Fibroblast of the aortic adventitia (primary cell): Measurements from ENCODE around the gene POLL. TPM values are rescaled to one million over a fixed set of nuclear protein-coding genes. Genes with fewer than 3 reads are reported as not detected.

ENCODE experiments used
- DNase-seq: peaks from one replicate; pipeline ENCODE4 v3.0.0-alpha.2; 2010; ENCODE audit warnings: low read depth
- H3K4me3 ChIP-seq: 2 replicates; pipeline ENCODE4 v1.5.1; 2011; ENCODE audit warnings: low read depth, mild to moderate bottlenecking, control low read depth, low read length, moderate library complexity
- total RNA-seq: library from RNA; depleted of rRNA; stranded (reverse); fragments of >200 nt; gene quantifications from 2 replicates; pipeline ENCODE4 v1.2.3, GENCODE V29; 2012; ENCODE audit warnings: low replicate concordance
- TF ChIP-seq, protein P1 (sequence below): IDR thresholded peaks from 2 replicates; pipeline ENCODE4 v1.5.1; 2011; ENCODE audit warnings: mild to moderate bottlenecking, low read length, control low read depth, inconsistent platforms; ENCODE audit not compliant: insufficient read depth

The POLL gene
- total RNA-seq, 1 donor = 11.1 TPM

DNA sequence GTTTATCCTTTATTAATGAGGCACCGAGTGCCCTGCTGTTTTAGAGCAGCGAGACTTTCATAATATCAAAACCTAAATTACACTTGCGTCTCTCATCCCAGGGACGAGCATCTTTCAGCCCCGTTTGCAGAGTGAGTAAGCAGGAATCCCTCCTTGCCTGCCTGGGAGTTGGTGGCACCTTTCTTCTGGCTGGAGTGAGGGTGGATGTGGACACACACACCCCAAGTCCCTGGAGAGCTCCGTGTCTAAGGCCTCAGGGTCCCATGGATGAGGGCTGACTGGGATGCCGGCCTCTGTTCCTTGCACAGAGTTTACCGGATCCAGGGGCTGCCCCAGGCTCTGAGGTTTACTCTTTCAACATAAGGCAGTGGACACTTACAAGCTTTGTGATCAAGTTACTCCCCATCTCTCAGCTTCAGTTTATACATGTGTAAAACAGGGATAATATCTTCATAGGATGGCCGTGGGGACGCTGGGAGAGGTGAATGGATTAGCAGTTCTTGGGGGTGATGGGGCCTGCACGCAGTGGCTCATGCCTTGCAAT lies 24.5 kb downstream of the POLL start:
- no peak for DNase-seq
- H3K4me3 ChIP-seq = no peak overlapping the region
- TF ChIP-seq, protein P1, sequence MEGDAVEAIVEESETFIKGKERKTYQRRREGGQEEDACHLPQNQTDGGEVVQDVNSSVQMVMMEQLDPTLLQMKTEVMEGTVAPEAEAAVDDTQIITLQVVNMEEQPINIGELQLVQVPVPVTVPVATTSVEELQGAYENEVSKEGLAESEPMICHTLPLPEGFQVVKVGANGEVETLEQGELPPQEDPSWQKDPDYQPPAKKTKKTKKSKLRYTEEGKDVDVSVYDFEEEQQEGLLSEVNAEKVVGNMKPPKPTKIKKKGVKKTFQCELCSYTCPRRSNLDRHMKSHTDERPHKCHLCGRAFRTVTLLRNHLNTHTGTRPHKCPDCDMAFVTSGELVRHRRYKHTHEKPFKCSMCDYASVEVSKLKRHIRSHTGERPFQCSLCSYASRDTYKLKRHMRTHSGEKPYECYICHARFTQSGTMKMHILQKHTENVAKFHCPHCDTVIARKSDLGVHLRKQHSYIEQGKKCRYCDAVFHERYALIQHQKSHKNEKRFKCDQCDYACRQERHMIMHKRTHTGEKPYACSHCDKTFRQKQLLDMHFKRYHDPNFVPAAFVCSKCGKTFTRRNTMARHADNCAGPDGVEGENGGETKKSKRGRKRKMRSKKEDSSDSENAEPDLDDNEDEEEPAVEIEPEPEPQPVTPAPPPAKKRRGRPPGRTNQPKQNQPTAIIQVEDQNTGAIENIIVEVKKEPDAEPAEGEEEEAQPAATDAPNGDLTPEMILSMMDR = no peak

DNA sequence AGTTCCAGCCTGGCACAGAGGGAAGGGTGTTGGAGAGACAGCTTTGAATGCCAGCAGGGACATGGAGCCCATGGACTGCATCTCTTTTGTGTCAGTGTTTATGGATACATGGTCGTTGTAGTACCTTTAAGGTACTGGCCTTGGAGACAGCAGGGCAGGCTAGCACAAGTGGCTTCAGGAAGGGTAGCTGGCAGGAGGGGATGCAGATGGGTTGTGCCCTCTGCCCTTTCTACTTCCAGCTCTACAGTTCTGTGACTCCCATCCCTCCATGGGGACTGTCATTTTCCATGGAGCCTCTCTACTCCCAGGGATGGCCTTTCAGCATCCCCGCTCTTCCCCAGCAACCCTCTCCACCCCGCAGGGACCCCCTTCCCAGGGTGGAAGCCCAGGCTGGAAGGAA lies 25.1 kb downstream of the POLL start:
- TF ChIP-seq, protein P1 = no peak
- H3K4me3 ChIP-seq = no peak overlapping the region
- no peak for DNase-seq

- no peak for DNase-seq
- TF ChIP-seq, protein P1 = no peak
- no peak overlapping the region for H3K4me3 ChIP-seq
Observed at GRCh38 chr10:101562231-101562630, 25.8 kb downstream of the POLL start.

DNA sequence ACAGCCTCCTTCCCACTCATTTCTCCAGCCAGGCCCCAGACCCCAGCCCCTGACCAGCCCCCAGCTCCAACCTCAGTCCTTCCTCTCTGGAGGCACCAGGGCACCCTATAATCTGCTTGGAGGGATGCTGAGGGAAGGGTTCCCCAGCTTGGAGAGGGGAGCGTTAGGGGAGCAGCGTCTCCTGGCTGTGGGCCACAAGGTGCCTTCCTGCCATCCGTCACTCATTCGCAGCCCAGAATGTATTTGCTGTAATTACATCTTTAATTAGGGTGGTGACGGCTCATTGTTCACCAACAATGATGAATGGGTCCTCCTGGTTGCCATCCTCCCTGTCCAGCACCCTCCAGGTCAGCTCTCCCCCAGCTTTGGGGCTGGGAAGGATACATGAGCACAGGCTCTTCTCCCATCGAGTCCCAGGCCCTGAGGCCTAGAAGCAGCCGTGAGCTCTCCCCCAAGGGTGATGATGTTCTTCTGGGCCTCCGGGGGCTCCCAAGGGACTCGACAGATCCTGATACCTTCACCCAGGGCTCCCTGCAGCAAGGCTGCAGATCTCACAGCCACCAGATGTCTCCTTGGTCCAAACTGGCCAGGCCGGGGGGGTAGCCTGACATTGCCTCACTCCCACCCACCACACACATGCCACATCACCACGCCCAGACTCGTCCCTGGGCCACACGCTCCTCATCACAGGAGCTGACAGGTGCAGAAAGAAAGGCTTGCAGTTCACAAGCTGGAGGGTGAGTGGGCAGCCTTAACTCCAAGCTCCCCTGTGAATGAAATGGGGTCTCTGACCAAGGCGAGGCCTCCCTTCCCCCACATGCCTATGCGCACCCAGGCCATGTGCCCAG lies 26.8 kb downstream of the POLL start:
- no peak overlapping the region for H3K4me3 ChIP-seq
- TF ChIP-seq, protein P1 = no peak
- DNase-seq = no peak

DNA sequence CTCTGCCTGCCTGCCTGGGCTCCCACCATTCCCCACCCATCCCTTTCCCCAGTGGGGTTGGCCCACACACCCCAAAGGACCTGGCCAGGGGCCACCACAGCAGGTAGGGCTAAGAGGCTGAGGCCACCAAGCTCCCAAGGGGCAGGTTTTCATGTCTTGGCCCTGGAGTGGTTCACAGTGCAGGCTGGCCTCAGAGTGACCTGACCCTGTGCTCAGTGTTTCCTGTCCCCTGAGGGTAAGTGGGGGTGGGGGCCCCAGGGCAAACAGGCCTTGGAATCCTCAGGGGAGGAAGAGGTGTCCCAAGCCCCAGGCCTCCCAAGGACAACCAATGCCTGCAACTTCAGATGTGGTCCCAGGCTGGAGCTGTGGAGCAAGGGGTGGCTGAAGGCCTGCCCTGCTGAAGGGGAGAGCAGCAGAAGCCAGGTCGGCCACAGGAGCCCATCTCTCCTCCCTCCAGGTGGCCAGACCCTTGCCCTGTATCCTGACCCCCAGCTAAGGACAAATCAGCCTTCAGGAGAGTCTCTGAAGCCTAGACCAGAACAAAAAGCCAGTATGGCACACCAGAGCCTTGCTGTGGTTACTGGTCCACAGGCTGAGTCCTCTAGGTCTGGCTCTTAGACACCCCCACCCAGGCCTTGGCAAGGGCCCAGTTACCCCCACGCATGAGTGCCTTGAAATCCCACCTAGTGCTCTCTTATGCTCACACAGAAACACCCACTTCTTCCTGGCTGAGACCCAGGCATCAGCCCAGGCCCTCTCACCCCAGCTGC lies 27.6 kb downstream of the POLL start:
- DNase-seq = no peak
- TF ChIP-seq, protein P1 = no peak
- H3K4me3 ChIP-seq = no peak overlapping the region

DNA sequence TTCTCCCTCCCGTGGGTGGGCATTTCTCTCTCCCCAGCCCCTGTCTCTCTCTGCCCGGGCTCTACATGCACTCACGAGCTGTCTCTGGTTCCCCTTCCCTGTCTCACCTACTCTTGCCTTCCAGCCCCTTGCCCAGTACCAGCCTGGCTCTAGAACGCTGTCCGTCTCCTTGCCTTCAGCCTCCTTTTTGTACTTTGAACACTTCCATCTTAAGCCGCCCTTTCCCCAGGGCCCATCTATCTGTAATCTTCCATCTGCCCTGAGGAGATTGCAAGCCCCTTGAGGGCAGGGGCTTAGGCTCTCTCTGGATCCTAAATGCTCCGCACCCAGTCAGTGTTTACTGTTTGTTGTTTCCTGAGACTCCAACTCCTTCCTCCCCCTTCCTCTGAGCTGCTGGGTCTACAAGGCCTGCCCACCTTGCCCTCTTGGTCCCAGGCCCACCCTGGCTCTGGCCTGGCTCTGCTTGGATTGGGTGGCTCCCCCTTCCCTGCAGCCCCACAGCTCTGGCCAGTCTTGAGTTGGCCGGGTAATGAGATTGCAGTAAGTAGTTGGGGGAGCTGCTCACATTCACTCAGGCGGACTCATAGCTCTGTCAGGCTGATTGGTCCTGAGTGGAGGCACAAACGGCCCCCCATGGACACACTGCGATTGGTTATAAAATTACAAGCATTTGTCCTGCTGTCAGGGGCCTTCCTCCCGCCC lies 28.3 kb downstream of the POLL start:
- no peak overlapping the region for H3K4me3 ChIP-seq
- no peak for DNase-seq
- TF ChIP-seq, protein P1 = no peak
